HG03103 (cell line): Measurements from ENCODE around the gene DIP2C.
"Not testable (repeated sequence)": the region's sequence is repeated elsewhere in the genome, so short reads cannot be mapped to it uniquely, and the experiment has no call there.

ENCODE experiments used
- ATAC-seq: cut with Tn5 transposase; IDR thresholded peaks from one replicate; pipeline ENCODE4 v1.9.1; 2021; ENCODE audit warnings: low read depth; ENCODE audit not compliant: unreplicated experiment

The DIP2C gene

GRCh38 chr10:644076-644942, 45.2 kb downstream of the DIP2C start:
- no peak for ATAC-seq

- no peak for ATAC-seq
These were observed 47.1 kb downstream of the DIP2C start for GRCh38 chr10:642186-642890.

GRCh38 chr10:641149-642010, 48.1 kb downstream of the DIP2C start:
- ATAC-seq: no peak

GRCh38 chr10:640673-641045, 48.8 kb downstream of the DIP2C start:
- no peak for ATAC-seq

GRCh38 chr10:639751-640672, 49.5 kb downstream of the DIP2C start:
- ATAC-seq: no peak

DNA sequence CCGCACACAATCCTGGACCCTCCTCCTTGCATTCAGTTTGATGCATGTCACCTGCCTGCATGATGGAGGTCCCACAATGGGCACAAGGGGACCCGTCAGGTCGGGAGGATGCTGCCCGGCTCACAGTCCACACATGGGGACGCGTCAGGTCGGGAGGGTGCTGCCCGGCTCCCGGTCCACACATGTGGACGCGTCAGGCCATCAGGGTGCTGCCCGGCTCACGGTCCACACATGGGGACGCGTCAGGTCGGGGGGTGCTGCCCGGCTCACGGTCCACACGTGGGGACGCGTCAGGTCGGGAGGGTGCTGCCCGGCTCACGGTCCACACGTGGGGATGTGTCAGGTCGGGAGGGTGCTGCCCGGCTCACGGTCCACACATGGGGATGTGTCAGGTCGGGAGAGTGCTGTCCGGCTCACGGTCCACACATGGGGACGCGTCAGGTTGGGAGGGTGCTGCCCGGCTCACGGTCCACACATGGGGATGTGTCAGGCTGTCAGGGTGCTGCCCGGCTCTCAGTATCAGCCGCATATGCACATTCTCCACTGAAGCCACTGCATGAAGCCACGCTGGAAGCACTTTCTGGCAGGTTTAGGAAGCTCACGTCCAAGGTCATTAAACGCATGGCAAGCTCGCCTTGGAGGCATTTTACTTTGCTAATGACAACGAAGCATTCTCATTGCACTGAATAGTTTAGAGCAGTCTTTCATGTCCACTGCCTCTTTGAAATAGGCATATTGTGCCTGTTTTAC, 50.3 kb downstream of the DIP2C start:
- ATAC-seq: no peak

DNA sequence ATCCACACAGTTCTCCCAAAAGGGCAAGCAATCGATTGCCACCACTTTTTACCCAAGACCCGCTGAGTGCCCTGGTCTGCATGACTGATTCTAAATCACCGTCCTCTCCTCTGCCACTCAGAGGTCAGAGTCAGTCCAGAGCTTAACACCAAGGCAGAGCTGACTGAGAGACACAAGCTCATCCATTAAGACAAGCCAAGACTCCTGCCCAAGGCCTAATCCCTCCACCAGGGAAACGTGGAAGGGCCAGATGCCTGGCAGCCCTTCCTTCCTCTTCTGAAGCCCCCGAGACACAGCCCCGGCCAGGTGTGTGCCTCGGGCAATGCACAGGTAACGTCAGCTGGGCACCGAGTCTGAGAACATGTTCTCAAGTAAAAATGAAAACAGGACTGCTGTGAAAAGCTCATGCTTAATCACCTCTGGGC, 51.7 kb downstream of the DIP2C start:
- no peak for ATAC-seq

- no peak for ATAC-seq
These were observed 52.2 kb downstream of the DIP2C start for GRCh38 chr10:637221-637620.

GRCh38 chr10:636769-637168, 52.7 kb downstream of the DIP2C start:
- ATAC-seq: no peak

DNA sequence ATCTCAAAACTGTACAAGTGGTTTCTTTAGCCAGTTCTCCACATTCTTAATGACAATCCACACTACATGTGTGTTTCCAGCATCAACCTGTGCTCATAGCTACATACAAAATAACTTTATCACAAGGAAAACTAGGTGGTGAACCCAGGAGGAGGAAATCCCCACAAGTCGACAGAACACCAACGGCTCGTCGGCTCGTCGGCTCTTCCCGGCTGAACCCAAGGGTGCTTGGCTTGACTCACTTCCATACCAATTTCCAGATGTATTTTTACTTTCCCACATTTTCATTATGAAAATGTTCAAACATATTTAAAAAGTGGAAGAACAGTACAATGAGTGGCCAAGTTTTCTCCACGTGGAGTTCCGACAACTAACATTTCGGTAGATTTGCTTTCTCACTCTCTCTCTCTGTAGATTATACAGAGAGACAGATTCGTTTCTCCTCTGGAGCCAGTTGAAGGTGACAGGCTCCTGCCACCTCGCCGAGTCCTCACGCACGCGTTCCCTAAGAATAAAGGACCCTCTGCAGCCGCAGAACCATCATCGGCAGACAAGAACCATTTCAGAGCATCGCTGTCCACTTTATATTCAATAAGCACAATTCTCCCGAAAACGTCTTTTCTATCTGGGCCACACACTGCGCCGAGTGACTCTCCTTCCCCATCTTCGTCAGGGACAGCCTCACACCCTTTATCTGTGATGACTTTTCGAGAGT, 53.3 kb downstream of the DIP2C start:
- no peak for ATAC-seq

GRCh38 chr10:635088-635861, 54.2 kb downstream of the DIP2C start:
- no peak for ATAC-seq

DNA sequence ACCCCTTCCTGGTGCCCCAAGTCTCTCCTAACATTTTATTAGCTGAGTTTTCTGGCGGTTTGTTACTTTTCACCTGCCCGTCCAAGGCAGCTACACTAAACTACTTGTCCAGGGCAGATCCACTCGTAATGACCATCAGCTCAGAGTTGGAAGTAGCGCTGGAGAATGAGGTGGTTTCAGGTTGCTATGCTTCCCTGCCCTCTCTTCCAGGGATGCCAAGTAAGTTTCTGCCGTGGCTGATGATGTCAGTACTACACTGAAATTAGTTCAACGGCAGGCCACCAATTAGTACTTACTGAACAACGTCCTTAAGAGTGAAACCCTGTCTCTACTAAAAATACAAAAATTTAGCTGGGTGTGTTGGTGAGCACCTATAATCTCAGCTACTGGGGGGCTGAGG, 55.2 kb downstream of the DIP2C start:
- no peak for ATAC-seq

DNA sequence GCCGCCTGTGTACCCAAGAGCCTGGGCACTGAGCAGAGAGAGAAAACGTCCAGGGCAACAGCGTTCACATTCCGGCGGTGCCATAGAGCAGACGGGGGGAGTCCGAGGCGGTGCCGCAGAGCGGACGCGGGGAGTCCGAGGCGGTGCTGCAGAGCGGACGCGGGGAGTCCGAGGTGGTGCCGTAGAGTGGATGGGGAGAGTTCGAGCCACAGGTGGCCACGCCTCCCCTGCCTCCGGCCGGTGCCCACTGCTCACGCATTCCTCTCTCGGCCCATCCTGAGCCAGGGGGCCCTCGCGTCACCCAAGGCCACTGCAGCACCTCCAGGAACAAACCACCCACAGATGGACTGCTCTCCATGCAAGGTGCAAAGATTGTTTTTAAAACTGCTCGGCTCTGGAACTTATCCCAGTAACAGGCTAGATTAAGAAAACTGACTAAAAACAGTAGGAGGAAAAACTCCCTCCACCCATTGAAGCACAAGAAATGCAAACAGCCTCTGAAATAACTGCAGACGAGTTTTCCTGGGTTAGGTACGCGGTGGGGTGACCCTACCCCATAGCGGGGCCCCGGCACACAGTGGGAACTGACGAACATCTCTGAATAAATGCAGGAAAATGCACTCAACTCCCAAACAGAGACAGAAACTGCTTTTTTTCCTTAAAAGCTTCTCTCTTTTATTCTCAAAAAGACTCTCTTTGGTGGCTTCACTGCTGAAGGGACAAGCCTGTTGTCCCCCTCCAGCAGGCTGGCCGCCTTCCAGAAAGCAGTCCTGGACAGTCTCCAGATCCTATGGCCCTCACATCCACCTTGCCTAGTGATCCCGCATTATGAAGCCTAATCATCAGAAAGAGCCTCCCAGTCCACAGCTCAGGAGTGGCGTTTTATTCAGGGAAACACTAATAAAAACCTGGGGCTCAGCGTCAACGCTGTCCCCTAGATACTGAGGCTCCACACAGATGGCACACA, 55.9 kb downstream of the DIP2C start:
- no peak for ATAC-seq

DNA sequence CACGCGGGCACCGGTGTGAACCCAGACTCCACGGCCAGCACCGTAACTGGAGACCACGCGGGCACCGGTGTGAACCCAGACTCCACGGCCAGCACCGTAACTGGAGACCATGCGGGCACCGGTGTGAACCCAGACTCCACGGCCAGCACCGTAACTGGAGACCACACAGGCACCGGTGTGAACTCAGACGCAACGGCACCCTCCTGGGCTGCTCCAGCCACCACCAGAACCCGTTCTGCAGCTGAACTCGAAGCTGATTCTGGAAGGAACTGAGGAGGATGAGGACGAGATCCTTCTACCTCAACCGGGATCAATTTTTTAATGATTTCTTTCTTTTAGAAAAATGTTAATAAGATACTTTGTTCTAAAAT, 56.7 kb downstream of the DIP2C start:
- ATAC-seq: not testable (repeated sequence)

GRCh38 chr10:632155-632806, 57.2 kb downstream of the DIP2C start:
- ATAC-seq: not testable (repeated sequence)

DNA sequence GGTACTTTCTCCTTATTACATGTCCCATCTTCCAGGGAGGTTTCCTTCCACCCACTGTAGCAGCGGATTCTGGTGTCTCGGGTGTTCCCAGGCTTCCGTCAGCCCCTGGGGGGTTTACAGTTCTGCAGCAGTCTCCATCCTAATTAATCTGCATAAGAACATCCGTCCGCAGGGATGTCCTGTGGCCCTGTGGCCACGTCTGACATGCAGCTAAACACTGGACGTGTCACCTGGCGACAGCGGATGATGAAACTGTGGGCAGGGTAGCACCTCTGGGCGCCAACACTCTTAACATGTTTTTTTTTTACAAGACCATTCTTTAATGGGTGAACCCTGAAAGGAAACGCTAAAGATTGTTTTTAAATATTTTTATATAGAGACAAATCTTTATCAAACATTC, 58.2 kb downstream of the DIP2C start:
- no peak for ATAC-seq
